DND-41 (cell line): ENCODE measurements around the gene USP32.

Experiments
- ATAC-seq: fragments of 200-7000 bp; cut with Tn5 transposase; 3 replicates; pipeline ENCODE4 v1.9.1; 2021; ENCODE audit warnings: low read depth; ENCODE audit not compliant: insufficient read depth
- DNase-seq: peaks from one replicate; pipeline ENCODE4 v3.0.0-alpha.2; 2020
- H2AFZ ChIP-seq: 2 replicates; pipeline ENCODE4 v1.6.0; 2012; ENCODE audit warnings: low read depth, low read length
- H3K27ac ChIP-seq: 2 replicates; pipeline ENCODE4 v1.5.1; 2012; ENCODE audit warnings: low read length, inconsistent platforms
- H3K27me3 ChIP-seq: fragments of 200-600 bp; sonication (generic); 2 replicates; pipeline ENCODE4 v1.6.0; 2012; ENCODE audit warnings: low read length, mild to moderate bottlenecking, inconsistent platforms; ENCODE audit not compliant: insufficient read depth, poor library complexity
- H3K36me3 ChIP-seq: 2 replicates; pipeline ENCODE4 v1.5.1; 2012; ENCODE audit warnings: low read length, inconsistent platforms; ENCODE audit not compliant: insufficient read depth
- H3K4me1 ChIP-seq: 2 replicates; pipeline ENCODE4 v1.5.1; 2012; ENCODE audit warnings: mild to moderate bottlenecking, low read length; ENCODE audit not compliant: insufficient read depth
- H3K4me2 ChIP-seq: 2 replicates; pipeline ENCODE4 v1.6.0; 2012; ENCODE audit warnings: mild to moderate bottlenecking, moderate library complexity, low read length, inconsistent platforms; ENCODE audit not compliant: insufficient read depth
- H3K4me3 ChIP-seq, 2 experiments: fragments of 200-600 bp in 1 of 2; shearing (Covaris generic) in 1 of 2; 2 replicates each; pipeline ENCODE4 v1.5.1; 2012 to 2016; ENCODE audit warnings: inconsistent platforms in 2 of 2, low read length in 2 of 2, mild to moderate bottlenecking in 2 of 2, low read depth in 1 of 2, moderate library complexity in 1 of 2
- H3K79me2 ChIP-seq: 2 replicates; pipeline ENCODE4 v1.6.0; 2012; ENCODE audit warnings: low read length, inconsistent platforms; ENCODE audit not compliant: insufficient read depth
- H3K9ac ChIP-seq: 2 replicates; pipeline ENCODE4 v1.6.0; 2012; ENCODE audit warnings: low read depth, mild to moderate bottlenecking, inconsistent platforms, low read length, moderate library complexity
- H3K9me3 ChIP-seq: 2 replicates; pipeline ENCODE4 v1.5.1; 2012; ENCODE audit warnings: low read length, moderate library complexity, mild to moderate bottlenecking, inconsistent platforms; ENCODE audit not compliant: insufficient read depth, severe bottlenecking
- H4K20me1 ChIP-seq: 2 replicates; pipeline ENCODE4 v1.6.0; 2012; ENCODE audit warnings: low read length; ENCODE audit not compliant: insufficient read depth
- CTCF ChIP-seq: IDR thresholded peaks from 2 replicates; pipeline ENCODE4 v1.5.1; 2012; ENCODE audit warnings: borderline replicate concordance, low read length, moderate library complexity, mild to moderate bottlenecking; ENCODE audit not compliant: poor library complexity, severe bottlenecking; ENCODE audit errors: extremely low read depth
- EZH2 ChIP-seq: IDR thresholded peaks from 3 replicates; pipeline ENCODE4 v1.6.1; 2012; ENCODE audit warnings: borderline replicate concordance, low read depth, mild to moderate bottlenecking, moderate library complexity, low read length, inconsistent platforms; ENCODE audit not compliant: severe bottlenecking

The USP32 gene

GRCh38 chr17:60146206-60146605 is 245.7 kb downstream of the USP32 start:
- TF ChIP-seq EZH2 (no peak), CTCF (no peak)
- DNase-seq (no peak), ATAC-seq (no peak)
- Histone ChIP-seq H3K27me3 (peaks cover 5% of the 10 kb centered on the region), H3K36me3 (no peaks in the 10 kb centered on the region), H2AFZ (no peak overlapping the region), H3K27ac (no peak overlapping the region), H3K9me3 (no peaks in the 10 kb centered on the region), H3K9ac (no peak overlapping the region), H3K4me1 (peaks cover 13% of the 10 kb centered on the region), H3K4me3 (no peak overlapping the region), H3K4me2 (no peak overlapping the region), H3K79me2 (no peaks in the 10 kb centered on the region), H4K20me1 (no peaks in the 10 kb centered on the region)

GRCh38 chr17:60145006-60145935 is 246.7 kb downstream of the USP32 start:
- Histone ChIP-seq H3K4me2 (no peak overlapping the region), H3K4me3 (no peak overlapping the region), H3K9ac (no peak overlapping the region), H3K36me3 (no peaks in the 10 kb centered on the region), H3K27ac (no peak overlapping the region), H3K79me2 (no peaks in the 10 kb centered on the region), H4K20me1 (no peaks in the 10 kb centered on the region), H3K9me3 (no peaks in the 10 kb centered on the region), H3K27me3 (peaks cover 5% of the 10 kb centered on the region), H2AFZ (no peak overlapping the region), H3K4me1 (peaks cover 13% of the 10 kb centered on the region)
- ATAC-seq = no peak
- TF ChIP-seq EZH2 = no peak
- TF ChIP-seq CTCF = no peak
- DNase-seq = no peak

GRCh38 chr17:60142872-60143499 is 248.9 kb downstream of the USP32 start:
- Histone ChIP-seq H4K20me1 (no peaks in the 10 kb centered on the region), H3K4me2 (peak overlapping the region; percentile 51), H3K4me1 (peaks cover 13% of the 10 kb centered on the region), H3K9me3 (no peaks in the 10 kb centered on the region), H2AFZ (peak overlapping the region; percentile 62), H3K27me3 (peaks cover 5% of the 10 kb centered on the region), H3K27ac (no peak overlapping the region), H3K36me3 (no peaks in the 10 kb centered on the region), H3K4me3 (peak overlapping the region in 1 of 2 experiments; percentile 13; a peak in 1 of 4 replicates), H3K79me2 (no peaks in the 10 kb centered on the region), H3K9ac (0 out of 2 replicates have a peak overlapping the region, but pooled peaks have one; percentile 2)
- DNase-seq = peak; percentile 86
- ATAC-seq = peak; percentile 95
- TF ChIP-seq EZH2 (no peak), CTCF (peak; percentile 94)
